HCT116 (cell line): ENCODE measurements around the gene PUM1. TPM values are rescaled to one million over a fixed set of nuclear protein-coding genes. Genes with fewer than 3 reads are reported as not detected.
"Not testable (repeated sequence)": the region's sequence is repeated elsewhere in the genome, so short reads cannot be mapped to it uniquely, and the experiment has no call there.

Experiments used
- ATAC-seq: fragments of 200-7000 bp; cut with Tn5 transposase; 2 replicates; pipeline ENCODE4 v1.9.1; 2020; ENCODE audit warnings: mild to moderate bottlenecking, moderate library complexity
- BruUV-seq: library from RNA; stranded (reverse); fragments of 400-500 nt; replicated peaks from 2 replicates; lab custom pipeline; 2021; lab: Mats Ljungman, UMichigan
- CTCF ChIA-PET: fragments of 300-600 bp; sonication (Branson Sonifier 250); formaldehyde crosslinking; loops from one replicate; lab custom pipeline; 2021; ENCODE audit warnings: antibody characterized with exemption; lab: Charles Lee
- POLR2A ChIA-PET: fragments of 300-600, 350-600 bp; sonication (Branson Sonifier 250); formaldehyde crosslinking; loops from one replicate; lab custom pipeline; 2021; ENCODE audit warnings: antibody characterized with exemption; lab: Charles Lee
- RAD21 ChIA-PET, 2 experiments: fragments of 300-600 bp; sonication (Branson Sonifier 250); formaldehyde crosslinking; loops; one replicate each; lab custom pipeline; 2023; ENCODE audit warnings: low total read pairs in 2 of 2; ENCODE audit not compliant: uncharacterized antibody in 2 of 2, unreplicated experiment in 2 of 2, low non-redundant PET in 1 of 2; lab: Charles Lee
- DNase-seq: peaks from one replicate; pipeline ENCODE4 v3.0.0-alpha.2; 2010; ENCODE audit warnings: low read depth, low spot score
- H2AFZ ChIP-seq: fragments of 200-600 bp; shearing (Covaris generic), sonication (generic); 2 replicates; pipeline ENCODE4 v1.6.1; 2017; ENCODE audit warnings: low read depth, mixed run types, mixed read lengths, antibody characterized with exemption, low read length; ENCODE audit not compliant: poor library complexity, severe bottlenecking
- H3K27ac ChIP-seq: 2 replicates; pipeline ENCODE4 v1.5.1; 2012; ENCODE audit warnings: low read depth, low read length
- H3K27me3 ChIP-seq: fragments of 200-600 bp; sonication (generic); 2 replicates; pipeline ENCODE4 v1.6.1; 2016; ENCODE audit warnings: mixed run types, low read length, mixed read lengths; ENCODE audit not compliant: insufficient read depth
- H3K36me3 ChIP-seq, 2 experiments: fragments of 200-500 bp in 1 of 2; fragments of 200-600 bp in 1 of 2; sonication (Bioruptor generic) in 1 of 2; sonication (generic) in 1 of 2; 2 replicates each; pipeline versions ENCODE4 v1.5.1 to v1.6.1; 2014 to 2016; ENCODE audit warnings: low read length in 2 of 2, inconsistent platforms in 1 of 2, mixed read lengths in 1 of 2, mixed run types in 1 of 2; ENCODE audit not compliant: insufficient read depth in 2 of 2, control insufficient read depth in 1 of 2
- H3K4me1 ChIP-seq, 2 experiments: fragments of 200-600 bp in 1 of 2; sonication (generic) in 1 of 2; 2 replicates each; pipeline versions ENCODE4 v1.5.1 to v1.6.1; 2012 to 2017; ENCODE audit warnings: low read length in 2 of 2, inconsistent platforms in 1 of 2, mild to moderate bottlenecking in 1 of 2, mixed read lengths in 1 of 2, mixed run types in 1 of 2, moderate library complexity in 1 of 2; ENCODE audit not compliant: insufficient read depth in 2 of 2, control insufficient read depth in 1 of 2
- H3K4me2 ChIP-seq: fragments of 200-600 bp; sonication (generic); 2 replicates; pipeline ENCODE4 v1.6.1; 2017; ENCODE audit warnings: mixed run types, low read length, mixed read lengths
- H3K4me3 ChIP-seq, 2 experiments: fragments of 200-600 bp in 1 of 2; sonication (generic) in 1 of 2; replicated peaks in 1 of 2; 2 replicates each; pipeline ENCODE4 v1.5.1; 2011 to 2016; ENCODE audit warnings: low read length in 2 of 2, control low read depth in 1 of 2, low read depth in 1 of 2, mild to moderate bottlenecking in 1 of 2, mixed read lengths in 1 of 2, mixed run types in 1 of 2
- H3K79me2 ChIP-seq: fragments of 200-600 bp; sonication (generic); 2 replicates; pipeline ENCODE4 v1.6.1; 2017; ENCODE audit warnings: mild to moderate bottlenecking, mixed run types, low read length, moderate library complexity, mixed read lengths; ENCODE audit not compliant: insufficient read depth
- H3K9ac ChIP-seq: fragments of 200-600 bp; sonication (generic); 2 replicates; pipeline ENCODE4 v1.6.1; 2016; ENCODE audit warnings: low read length, mixed read lengths
- H3K9me2 ChIP-seq: fragments of 200-600 bp; sonication (generic), shearing (Covaris generic); 2 replicates; pipeline ENCODE4 v1.6.1; 2017; ENCODE audit warnings: mixed run types, mild to moderate bottlenecking, moderate library complexity; ENCODE audit not compliant: insufficient read depth
- H3K9me3 ChIP-seq, 2 experiments: fragments of 200-500 bp in 1 of 2; fragments of 200-600 bp in 1 of 2; sonication (Bioruptor generic) in 1 of 2; sonication (generic) in 1 of 2; 2 replicates each; pipeline ENCODE4 v1.6.1; 2014 to 2017; ENCODE audit warnings: low read length in 2 of 2, mixed read lengths in 2 of 2, inconsistent platforms in 1 of 2, low read depth in 1 of 2, mild to moderate bottlenecking in 1 of 2, mixed run types in 1 of 2, moderate library complexity in 1 of 2; ENCODE audit not compliant: control insufficient read depth in 1 of 2, insufficient read depth in 1 of 2
- H4K20me1 ChIP-seq: fragments of 200-600 bp; sonication (generic), shearing (Covaris generic); 2 replicates; pipeline ENCODE4 v1.6.1; 2017; ENCODE audit warnings: mixed run types, mild to moderate bottlenecking, moderate library complexity; ENCODE audit not compliant: insufficient read depth
- EGR1 ChIP-seq: IDR thresholded peaks from 2 replicates; pipeline ENCODE4 v1.6.1; 2012; ENCODE audit warnings: low read depth
- EZH2 ChIP-seq: fragments of 200-600 bp; sonication (generic); IDR thresholded peaks from 2 replicates; pipeline ENCODE4 v1.6.1; 2017; ENCODE audit warnings: antibody characterized with exemption, mixed run types
- EZH2phosphoT487 ChIP-seq: fragments of 200-600 bp; IDR thresholded peaks from 2 replicates; pipeline ENCODE4 v1.6.1; 2018; ENCODE audit warnings: antibody characterized with exemption, borderline replicate concordance
- RAD21 ChIP-seq: IDR thresholded peaks from 2 replicates; pipeline ENCODE4 v1.6.1; 2012; ENCODE audit warnings: low read depth, mild to moderate bottlenecking
- REST ChIP-seq: IDR thresholded peaks from 2 replicates; pipeline ENCODE4 v1.6.1; 2012; ENCODE audit warnings: low read depth
- SRF ChIP-seq: IDR thresholded peaks from 2 replicates; pipeline ENCODE4 v1.6.1; 2012; ENCODE audit warnings: low read depth
- TCF7L2 ChIP-seq: IDR thresholded peaks from 2 replicates; pipeline ENCODE4 v1.7.0; 2011; ENCODE audit warnings: borderline replicate concordance, inconsistent platforms; ENCODE audit not compliant: insufficient read depth, insufficient read length; ENCODE audit errors: extremely low read depth
- YY1 ChIP-seq: IDR thresholded peaks from 2 replicates; pipeline ENCODE4 v1.6.1; 2011; ENCODE audit warnings: low read length, low read depth, moderate library complexity, mild to moderate bottlenecking; ENCODE audit not compliant: insufficient replicate concordance; ENCODE audit errors: extremely low read depth
- ZNF274 ChIP-seq: fragments of 200-500 bp; sonication (Bioruptor generic); IDR thresholded peaks from 2 replicates; pipeline ENCODE4 v1.6.1; 2014; ENCODE audit warnings: mild to moderate bottlenecking, low read depth, low read length, inconsistent platforms
- intact Hi-C: fragments of 100-400 bp; cut with micrococcal nuclease; formaldehyde crosslinking; loops from 2 replicates; pipeline ENCODE4 v1.10.0; 2022
- total RNA-seq: library from RNA; stranded (reverse); gene quantifications from one replicate; pipeline ENCODE4 v1.2.1, GENCODE V29; 2021; ENCODE audit not compliant: unreplicated experiment

PUM1 gene
- total RNA-seq, 1 experiment from 2014 or later: 113 TPM

DNA sequence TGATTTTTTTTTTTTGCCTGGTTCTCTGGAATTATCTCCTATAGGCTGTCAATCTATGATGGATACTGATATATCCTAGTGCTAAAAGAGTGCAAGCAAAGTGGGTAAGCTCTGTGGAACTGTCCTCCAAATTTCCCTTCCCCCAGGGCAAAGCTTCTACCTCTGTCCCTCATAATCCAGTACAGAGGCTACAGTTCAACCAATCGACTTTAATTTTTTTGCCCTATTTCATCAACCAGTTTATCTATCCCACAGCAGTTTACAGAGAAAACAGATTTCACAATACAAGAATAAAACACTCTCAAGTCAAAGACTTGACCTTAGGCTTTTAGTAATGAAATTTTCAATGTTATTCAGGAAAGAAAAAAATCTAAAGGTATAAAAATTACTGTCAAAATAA is 13.9 kb downstream of the PUM1 start:
- POLR2A ChIA-PET: no interaction called here
- Histone ChIP-seq H3K27me3 (no peaks in the 10 kb centered on the region), H3K27ac (no peak overlapping the region), H3K4me2 (no peak overlapping the region), H3K4me1 (peaks cover 4% of the 10 kb centered on the region in 2 experiments; a peak in 2 of 4 replicates), H3K36me3 (peaks cover 12 to 25% of the 10 kb centered on the region in 2 experiments), H4K20me1 (peaks cover 34% of the 10 kb centered on the region), H3K79me2 (peaks cover 100% of the 10 kb centered on the region), H2AFZ (no peak overlapping the region), H3K9ac (no peak overlapping the region), H3K9me3 (no peaks in the 10 kb centered on the region), H3K4me3 (no peak overlapping the region), H3K9me2 (no peaks in the 10 kb centered on the region)
- BruUV-seq: no TSS peak
- intact Hi-C loops: no loop called here
- ATAC-seq: no peak
- RAD21 ChIA-PET: no interaction called here
- DNase-seq: no peak
- TF ChIP-seq SRF: no peak
- CTCF ChIA-PET: no interaction called here

GRCh38 chr1:31047507-31047906 is 18.0 kb downstream of the PUM1 start:
- ATAC-seq, H3K9ac ChIP-seq, POLR2A ChIA-PET, DNase-seq, H2AFZ ChIP-seq, RAD21 ChIA-PET, BruUV-seq, intact Hi-C loops, H3K9me2 ChIP-seq, H3K4me1 ChIP-seq, H3K27me3 ChIP-seq, H3K4me2 ChIP-seq, H3K9me3 ChIP-seq, H3K4me3 ChIP-seq: not testable (repeated sequence)
- CTCF ChIA-PET: interaction anchor here (0.6 kb wide), 1 partner anchor 117 kb away, joined by 3 read pairs; no protein-coding TSS in a partner anchor
- peaks cover 100% of the 10 kb centered on the region for H3K79me2 ChIP-seq
- H3K27ac ChIP-seq: peak overlapping the region; percentile 38; the same call in 1 of the 2 replicates
- peaks cover 3 to 18% of the 10 kb centered on the region in 2 experiments for H3K36me3 ChIP-seq
- H4K20me1 ChIP-seq: peaks cover 17% of the 10 kb centered on the region; the same call in 1 of the 2 replicates

DNA sequence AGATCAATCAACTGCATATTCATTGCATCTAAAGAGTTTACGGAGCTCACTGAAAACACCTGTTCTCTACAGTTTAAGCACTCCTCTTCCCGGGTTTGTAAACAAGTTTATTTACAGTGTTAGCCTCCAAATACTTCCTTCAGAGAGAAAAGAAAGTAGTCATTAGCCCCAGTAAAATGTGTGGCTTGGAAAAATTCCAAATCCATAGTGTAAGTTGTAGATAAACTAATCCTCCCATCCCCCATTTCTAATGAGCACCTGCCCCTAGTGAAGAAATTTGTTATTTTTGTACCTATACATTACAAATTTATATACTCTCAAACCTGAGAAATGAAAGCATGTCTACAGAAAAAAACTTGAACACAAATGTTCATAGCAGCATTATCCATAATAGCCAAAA is 21.9 kb downstream of the PUM1 start:
- ATAC-seq (no peak), DNase-seq (no peak)
- Histone ChIP-seq H3K4me3 (no peak overlapping the region), H3K9me2 (no peaks in the 10 kb centered on the region), H3K4me2 (no peak overlapping the region), H3K4me1 (peaks cover 3 to 4% of the 10 kb centered on the region in 2 experiments; a peak in 2 of 4 replicates), H3K27me3 (no peaks in the 10 kb centered on the region), H3K9ac (no peak overlapping the region), H2AFZ (no peak overlapping the region), H4K20me1 (peaks cover 32% of the 10 kb centered on the region), H3K27ac (no peak overlapping the region), H3K36me3 (peaks cover 3 to 22% of the 10 kb centered on the region in 2 experiments), H3K9me3 (no peaks in the 10 kb centered on the region), H3K79me2 (peaks cover 99% of the 10 kb centered on the region)
- RAD21 ChIA-PET: no interaction called here
- BruUV-seq: TSS peak; percentile 34
- POLR2A ChIA-PET: no interaction called here
- CTCF ChIA-PET: no interaction called here
- intact Hi-C loops: no loop called here
- no peak for TF ChIP-seq EZH2
- no peak for TF ChIP-seq REST
- no peak for TF ChIP-seq ZNF274
- no peak for TF ChIP-seq EZH2phosphoT487
- no peak for TF ChIP-seq SRF
- TF ChIP-seq YY1: no peak
- no peak for TF ChIP-seq EGR1
- no peak for TF ChIP-seq TCF7L2
- TF ChIP-seq RAD21: no peak
